ENCODE results near the gene LAMA2. TPM values are rescaled to one million over a fixed set of nuclear protein-coding genes. Genes with fewer than 3 reads are reported as not detected.

Gene LAMA2
- total RNA-seq, 2 donors from 2014 or later: 3.6 to 7.5 TPM

- Histone ChIP-seq H3K27me3 (no peaks in the 10 kb centered on the region), H3K4me3 (no peak overlapping the region), H3K36me3 (no peaks in the 10 kb centered on the region), H3K4me1 (no peaks in the 10 kb centered on the region), H3K9ac (ENCODE audit: low read depth in 2 of 2, low read length in 2 of 2) (no peak overlapping the region), H3K9me3 (no peaks in the 10 kb centered on the region), H3K27ac (no peak overlapping the region)
- no peak for TF ChIP-seq CTCF (IDR thresholded peaks at IDR 0.05)
- no peak for DNase-seq
- intact Hi-C loops (cut with DNase I): no loop called here
These were observed 563.6 kb downstream of the LAMA2 start for GRCh38 chr6:129446272-129447197.

GRCh38 chr6:129447198-129447565 lies 564.2 kb downstream of the LAMA2 start:
- H3K9ac ChIP-seq (ENCODE audit: low read depth in 2 of 2, low read length in 2 of 2): no peak overlapping the region
- H3K27ac ChIP-seq: no peak overlapping the region
- no peaks in the 10 kb centered on the region for H3K27me3 ChIP-seq
- H3K36me3 ChIP-seq: no peaks in the 10 kb centered on the region
- intact Hi-C loops (cut with DNase I): no loop called here
- no peak overlapping the region for H3K4me3 ChIP-seq
- DNase-seq: no peak
- H3K9me3 ChIP-seq: no peaks in the 10 kb centered on the region
- no peak for TF ChIP-seq CTCF (IDR thresholded peaks at IDR 0.05)
- H3K4me1 ChIP-seq: no peaks in the 10 kb centered on the region

- TF ChIP-seq CTCF (IDR thresholded peaks at IDR 0.05): no peak
- intact Hi-C loops (cut with DNase I): no loop called here
- H3K36me3 ChIP-seq: no peaks in the 10 kb centered on the region
These were observed 566.0 kb downstream of the LAMA2 start for GRCh38 chr6:129448965-129449364.

DNA sequence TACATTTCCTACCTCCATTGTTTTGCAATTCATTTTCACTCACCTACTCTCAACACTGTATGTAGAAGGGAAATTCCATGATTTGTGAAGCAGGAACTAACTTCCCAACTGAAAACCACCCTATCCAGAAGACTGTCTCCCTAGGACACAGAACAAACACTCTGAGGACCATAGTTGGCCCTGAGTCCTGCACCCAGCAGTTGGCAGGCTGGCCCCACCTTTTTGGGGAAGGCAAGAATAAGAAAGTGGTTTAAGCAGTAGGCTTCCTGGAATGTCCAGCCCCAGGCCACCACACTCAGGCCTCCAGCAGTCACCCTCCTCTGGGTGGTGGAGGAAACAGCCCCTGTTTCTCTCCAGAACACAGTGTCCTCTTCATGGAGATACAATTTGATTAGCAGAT lies 568.2 kb downstream of the LAMA2 start:
- Histone ChIP-seq H3K4me3 (no peak overlapping the region), H3K9me3 (no peaks in the 10 kb centered on the region), H3K36me3 (no peaks in the 10 kb centered on the region), H3K9ac (ENCODE audit: low read depth in 2 of 2, low read length in 2 of 2) (no peak overlapping the region), H3K27ac (no peak overlapping the region), H3K4me1 (no peaks in the 10 kb centered on the region), H3K27me3 (no peaks in the 10 kb centered on the region)
- intact Hi-C loops (cut with DNase I): no loop called here
- no peak for TF ChIP-seq CTCF (IDR thresholded peaks at IDR 0.05)
- no peak for DNase-seq

More at GRCh38 chr6:129448965-129449364, 566.0 kb downstream of the LAMA2 start:
- DNase-seq: no peak
- Histone ChIP-seq H3K4me1 (no peaks in the 10 kb centered on the region), H3K27ac (no peak overlapping the region), H3K4me3 (no peak overlapping the region), H3K9me3 (no peaks in the 10 kb centered on the region), H3K9ac (ENCODE audit: low read depth in 2 of 2, low read length in 2 of 2) (no peak overlapping the region), H3K27me3 (no peaks in the 10 kb centered on the region)

GRCh38 chr6:129453073-129453472 lies 570.1 kb downstream of the LAMA2 start:
- no peaks in the 10 kb centered on the region for H3K9me3 ChIP-seq
- H3K4me1 ChIP-seq: no peaks in the 10 kb centered on the region
- no peak for TF ChIP-seq CTCF (IDR thresholded peaks at IDR 0.05)
- intact Hi-C loops (cut with DNase I): no loop called here
- H3K9ac ChIP-seq (ENCODE audit: low read depth in 2 of 2, low read length in 2 of 2): no peak overlapping the region
- no peak overlapping the region for H3K27ac ChIP-seq
- no peaks in the 10 kb centered on the region for H3K27me3 ChIP-seq
- no peak overlapping the region for H3K4me3 ChIP-seq
- H3K36me3 ChIP-seq: no peaks in the 10 kb centered on the region
- DNase-seq: no peak

Measured in colonic mucosa (tissue), 4 donors.